ENCODE measurements around the gene BBS9. TPM values are rescaled to one million over a fixed set of nuclear protein-coding genes. Genes with fewer than 3 reads are reported as not detected.

The BBS9 gene
- polyA plus RNA-seq, 1 donor = 15.2 TPM

DNA sequence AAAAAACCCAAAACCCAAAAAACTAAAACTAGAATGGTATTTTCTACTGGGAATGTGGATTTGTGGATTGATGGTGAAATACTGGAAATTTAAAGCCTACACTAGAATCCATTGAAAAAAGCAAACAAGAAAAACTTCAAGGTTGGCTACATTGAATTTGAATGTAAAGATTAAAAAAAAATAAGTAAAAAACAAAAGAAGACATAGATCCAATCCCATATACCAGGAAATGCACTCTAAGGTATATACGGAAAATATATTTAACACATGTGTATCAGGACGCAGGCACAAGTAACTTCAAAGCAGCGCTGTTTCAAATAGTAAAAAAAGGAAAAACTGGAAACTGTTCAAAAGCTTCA lies 754 bp upstream of the BBS9 start:
- no peak for DNase-seq

DNA sequence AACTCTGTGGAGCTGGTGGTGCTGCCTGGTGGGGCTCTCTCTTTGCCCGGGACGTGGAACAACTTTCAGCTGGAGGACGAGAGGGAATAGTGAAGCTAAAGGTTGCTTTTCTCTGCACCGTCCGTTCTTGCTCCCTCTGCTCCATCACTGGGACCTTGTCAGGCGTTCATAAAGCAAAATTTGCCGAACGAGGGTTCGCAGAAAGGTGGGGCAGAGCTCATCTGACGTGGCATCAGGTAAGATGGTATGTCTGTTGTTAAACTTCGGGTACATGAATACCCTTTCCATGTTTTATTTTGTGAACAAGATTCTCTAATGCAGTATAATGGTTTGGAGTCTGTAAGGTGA lies 416 bp downstream of the BBS9 start:
- DNase-seq = no peak

DNA sequence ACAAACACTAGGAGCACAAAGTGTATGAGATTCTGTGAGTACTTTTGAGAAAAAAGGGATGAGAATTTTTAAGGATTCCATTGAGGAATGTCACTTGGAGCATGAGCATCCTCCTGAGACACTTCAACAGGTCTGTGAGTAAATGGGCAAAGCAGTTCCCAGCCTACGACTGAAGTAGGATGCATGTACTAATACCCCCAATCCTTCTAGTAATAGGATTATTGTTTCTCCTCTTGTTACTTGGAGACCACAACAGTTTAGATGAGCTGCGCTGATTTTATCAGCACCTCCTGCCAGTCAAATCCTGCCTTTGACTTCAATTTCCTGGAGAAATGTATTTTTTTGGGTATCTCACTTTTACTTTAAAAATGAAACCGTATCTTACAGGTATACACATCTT lies 820 bp downstream of the BBS9 start:
- DNase-seq = no peak

DNA sequence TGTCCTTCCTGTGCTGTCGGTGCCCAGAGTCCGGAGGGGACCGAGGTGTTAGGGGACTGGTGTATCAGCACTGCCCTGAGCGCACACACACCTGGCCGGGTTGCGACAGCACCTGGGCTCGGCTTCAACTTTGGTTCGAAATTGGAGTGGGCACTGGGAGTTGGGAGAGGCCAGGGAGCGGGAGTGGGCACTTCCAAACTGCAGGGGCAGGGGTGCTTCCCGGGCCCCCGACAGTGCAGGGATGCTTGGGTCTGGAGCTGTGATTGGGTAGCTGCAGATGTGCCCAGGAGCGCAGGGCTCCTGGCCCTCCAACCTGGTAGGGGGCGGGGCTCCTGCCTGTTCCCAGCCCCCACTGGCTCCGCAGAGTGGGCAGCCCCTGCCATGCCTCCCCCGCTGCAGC lies 7.7 kb downstream of the BBS9 start:
- no peak for DNase-seq

DNA sequence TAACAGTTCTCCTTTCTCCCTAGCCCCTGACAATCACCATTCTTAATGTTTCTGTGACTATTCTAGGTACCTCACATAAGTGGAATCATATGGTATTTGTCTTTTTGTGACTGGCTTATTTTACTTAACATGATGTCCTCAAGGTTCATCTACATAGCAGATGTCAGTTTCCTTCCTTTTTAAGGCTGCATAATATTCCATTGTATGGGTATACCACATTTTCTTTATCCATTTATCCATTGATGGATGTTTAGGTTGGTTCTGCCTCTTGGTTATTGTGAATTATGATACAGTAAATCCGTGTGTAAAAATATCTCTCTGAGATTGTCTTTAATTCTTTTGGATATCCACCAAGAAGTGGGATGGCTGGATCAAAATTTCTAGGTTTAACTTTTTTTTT lies 13.2 kb downstream of the BBS9 start:
- no peak for DNase-seq

DNA sequence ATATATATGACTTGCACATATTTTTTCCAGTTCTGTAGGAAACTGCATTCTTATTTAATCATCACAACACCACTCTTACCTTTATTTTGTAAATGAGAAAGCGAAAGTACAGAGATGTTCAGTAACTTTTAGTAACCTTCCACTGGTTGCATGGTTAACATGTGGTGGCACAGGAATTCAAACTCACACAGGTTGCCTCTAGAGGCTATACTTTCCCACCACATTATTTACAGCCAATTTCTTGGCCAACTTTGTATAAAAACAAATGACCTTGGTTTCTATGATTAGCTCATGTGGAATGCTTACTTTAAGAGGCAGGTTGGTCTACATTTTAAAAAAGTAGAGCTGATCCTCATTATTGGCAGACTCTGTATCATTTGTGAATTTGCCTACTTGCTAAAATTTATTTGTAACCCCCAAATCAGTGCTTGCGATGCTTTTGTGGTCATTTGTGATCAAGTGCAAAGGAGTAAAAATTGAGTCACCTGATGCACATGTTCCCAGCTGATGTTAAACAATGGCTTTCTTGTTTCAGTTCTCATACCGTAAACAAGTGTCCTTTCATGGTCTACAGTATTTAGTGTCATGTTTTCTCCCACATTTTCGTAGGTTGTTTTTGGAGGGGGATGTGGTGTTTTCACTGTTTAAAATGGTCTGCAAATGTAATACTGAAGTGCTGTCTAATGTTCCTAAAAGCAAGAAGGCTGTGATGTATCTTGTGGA lies 14.8 kb downstream of the BBS9 start:
- DNase-seq = no peak

DNA sequence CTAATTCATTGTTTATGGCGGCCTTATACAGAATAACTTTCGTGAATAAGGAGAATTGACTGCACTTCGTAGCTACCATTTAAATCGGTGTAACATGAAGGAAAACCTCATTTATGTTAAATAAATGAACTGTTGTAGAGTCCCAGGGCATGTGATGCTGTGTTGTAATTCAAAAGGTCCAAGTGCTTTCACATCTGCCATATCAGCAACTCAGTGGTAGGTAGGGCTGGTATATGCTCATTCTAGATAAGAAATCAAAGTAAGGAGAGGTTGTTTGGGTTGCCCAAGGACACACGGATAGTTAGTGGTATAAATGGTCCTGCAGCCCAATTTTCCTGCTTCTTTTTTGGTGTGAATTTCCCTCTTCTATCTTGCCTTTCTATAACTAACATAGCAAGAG lies 15.8 kb downstream of the BBS9 start:
- no peak for DNase-seq

DNA sequence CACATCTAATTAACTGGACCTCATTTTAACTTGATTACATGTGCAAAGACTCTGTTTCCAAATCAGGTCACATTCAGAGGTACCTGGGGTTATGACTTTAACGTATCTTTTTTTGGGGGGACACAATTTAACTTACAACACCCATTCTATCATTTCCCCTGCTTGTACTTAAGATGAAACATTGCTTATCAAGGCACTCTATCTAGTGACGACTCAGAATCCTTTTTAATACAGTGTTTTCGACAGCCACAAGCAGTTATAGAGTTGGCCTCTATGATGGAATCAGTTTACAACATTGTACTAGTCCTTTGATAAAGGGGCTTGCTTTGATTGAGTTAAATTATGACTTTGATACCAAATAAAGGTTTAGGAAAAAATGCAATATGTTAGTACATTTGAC lies 22.7 kb downstream of the BBS9 start:
- no peak for DNase-seq

DNA sequence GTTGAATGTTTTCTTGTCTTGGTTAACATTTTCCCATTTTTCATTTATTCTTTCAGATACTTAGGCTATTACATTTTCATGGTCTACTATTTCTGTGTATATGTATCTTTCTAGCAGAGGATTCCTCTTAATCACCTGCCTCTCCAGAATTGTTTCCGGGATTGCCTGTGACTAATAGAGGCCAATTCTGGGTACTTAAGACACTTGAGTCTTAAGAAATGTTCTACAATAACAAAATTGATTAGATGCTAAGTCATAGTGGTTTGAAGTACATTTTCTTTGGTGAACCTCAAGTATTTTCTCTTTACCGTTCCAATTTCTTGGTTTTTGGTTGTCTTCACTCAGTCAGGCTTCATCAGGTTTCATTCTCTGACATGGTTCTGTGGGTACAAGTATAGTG lies 26.4 kb downstream of the BBS9 start:
- no peak for DNase-seq

DNA sequence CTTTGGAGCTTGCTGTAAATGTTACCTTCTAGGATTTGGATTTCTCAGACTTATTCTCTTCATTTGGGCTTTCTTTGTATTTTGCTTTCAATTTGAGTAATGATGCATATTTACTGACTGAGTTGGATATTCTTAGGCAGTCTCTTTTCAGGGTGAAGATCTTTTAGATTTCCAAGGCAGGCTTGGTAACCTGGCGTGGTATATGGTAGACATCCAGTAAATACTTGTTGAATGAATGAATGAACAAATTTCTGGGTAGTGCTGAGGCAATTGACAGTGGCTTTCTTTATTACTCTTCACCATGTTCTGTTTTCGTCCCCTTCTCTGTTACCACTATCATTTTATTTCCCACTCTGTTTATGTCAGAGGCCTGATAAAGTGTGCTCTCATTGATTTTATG lies 27.1 kb downstream of the BBS9 start:
- no peak for DNase-seq

DNA sequence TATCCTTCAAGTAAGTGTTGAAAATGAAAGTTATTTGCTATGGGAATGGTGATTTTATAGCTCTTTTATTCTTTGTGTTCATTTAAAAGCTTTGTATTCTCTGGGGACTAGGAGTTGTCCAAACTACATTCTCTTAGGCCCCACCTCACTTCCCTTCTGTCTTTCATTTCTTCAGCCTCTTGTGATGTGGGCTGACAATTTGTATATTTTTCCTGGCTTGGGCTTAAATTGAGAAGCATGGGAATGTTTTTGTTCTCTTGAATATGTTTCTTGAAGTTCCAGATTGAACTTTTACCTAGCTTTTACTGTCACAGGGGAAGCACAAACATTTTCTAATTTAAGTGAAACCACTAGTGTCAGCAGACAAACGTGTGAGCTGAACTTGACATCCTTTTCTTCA lies 27.9 kb downstream of the BBS9 start:
- DNase-seq = peak; percentile 15

DNA sequence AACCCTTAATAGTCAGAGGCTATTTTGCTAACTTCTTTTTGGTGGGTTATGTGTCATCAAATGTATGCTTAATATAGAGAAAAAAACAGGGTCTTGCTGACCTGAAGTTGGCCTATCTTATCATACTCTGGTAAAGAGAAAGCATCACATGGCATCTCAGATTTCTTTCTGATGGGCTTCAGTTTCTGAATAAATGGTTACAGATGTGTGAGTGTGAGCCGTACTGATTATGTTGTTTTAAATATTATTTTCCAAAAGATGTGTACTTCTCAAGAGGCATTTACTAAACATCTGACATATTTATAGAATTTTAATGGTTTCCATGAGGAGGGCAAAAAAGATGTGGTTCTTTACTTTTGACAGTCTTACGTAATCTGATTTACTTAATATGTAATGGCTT lies 28.4 kb downstream of the BBS9 start:
- no peak for DNase-seq

DNA sequence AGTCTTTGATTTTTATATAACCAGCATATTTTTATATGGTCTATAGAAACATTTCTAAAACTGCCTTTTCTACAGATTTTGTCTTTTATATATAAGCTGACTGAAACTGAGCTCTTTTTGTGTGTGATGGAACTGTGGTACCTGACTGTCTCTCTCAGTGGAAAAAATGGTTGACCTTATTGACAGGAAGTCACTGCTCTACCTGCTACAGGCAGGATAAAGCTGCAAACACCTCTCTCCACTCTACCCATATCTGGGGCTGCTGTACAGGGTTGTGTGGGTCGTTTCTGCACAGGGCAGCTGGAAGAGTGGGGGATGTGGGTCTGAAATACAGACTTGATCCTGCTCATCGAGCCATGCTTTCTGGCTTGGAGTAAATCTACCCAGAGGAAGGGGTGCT lies 48.5 kb downstream of the BBS9 start:
- DNase-seq = no peak

DNA sequence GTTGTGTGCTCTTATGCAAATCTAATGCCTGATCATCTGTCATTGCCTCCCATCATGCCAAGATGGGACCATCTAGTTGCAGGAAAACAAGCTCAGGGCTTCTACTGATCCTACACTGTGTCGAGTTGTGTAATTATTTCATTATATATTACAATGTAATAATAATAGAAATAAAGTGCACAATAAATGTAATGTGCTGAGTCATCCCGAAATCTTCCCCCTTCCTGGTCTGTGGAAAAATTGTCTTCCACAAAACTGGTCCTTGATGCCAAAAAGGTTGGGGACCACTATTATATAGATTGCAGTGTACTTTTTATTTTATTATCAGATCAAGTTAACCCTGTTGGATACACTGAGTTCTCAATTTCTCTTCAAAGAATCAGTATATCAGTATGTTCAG lies 50.2 kb downstream of the BBS9 start:
- no peak for DNase-seq

DNA sequence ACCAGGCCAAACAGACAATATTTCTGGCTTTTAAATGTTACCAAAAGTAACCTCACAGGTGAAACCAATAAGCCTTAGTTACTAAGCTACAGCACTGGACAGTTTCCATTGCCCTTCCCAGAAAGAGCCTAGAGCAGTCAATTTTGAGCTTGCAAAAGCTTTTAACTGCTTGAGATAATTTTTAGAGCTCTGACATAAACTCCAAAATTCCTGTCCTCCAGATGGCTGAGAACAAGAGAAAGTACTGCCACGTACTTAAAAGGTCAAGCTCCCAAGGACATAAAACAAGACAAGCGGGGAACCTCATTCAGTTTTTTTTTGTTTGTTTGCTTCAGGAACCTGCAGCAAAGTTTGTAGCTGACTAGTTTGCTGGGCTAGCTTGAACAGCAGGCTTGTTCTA lies 54.1 kb downstream of the BBS9 start:
- DNase-seq = no peak

DNA sequence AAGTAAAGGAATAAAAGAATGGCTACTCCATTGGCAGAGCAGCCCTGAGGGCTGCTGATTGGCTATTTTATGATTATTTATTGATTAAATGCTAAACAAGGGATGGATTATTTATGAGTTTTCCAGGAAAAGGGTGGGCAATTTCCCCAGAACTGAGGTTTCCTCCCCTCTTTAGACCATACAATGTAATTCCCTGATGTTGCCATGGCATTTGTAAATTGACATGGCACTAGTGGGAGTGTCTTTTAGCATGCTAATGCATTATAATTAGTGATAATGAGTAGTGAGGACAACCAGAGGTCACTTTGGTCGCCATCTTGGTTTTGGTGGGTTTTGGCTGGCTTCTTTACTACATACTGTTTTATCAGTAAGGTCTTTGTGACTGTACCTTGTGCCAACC lies 55.5 kb downstream of the BBS9 start:
- DNase-seq = no peak

DNA sequence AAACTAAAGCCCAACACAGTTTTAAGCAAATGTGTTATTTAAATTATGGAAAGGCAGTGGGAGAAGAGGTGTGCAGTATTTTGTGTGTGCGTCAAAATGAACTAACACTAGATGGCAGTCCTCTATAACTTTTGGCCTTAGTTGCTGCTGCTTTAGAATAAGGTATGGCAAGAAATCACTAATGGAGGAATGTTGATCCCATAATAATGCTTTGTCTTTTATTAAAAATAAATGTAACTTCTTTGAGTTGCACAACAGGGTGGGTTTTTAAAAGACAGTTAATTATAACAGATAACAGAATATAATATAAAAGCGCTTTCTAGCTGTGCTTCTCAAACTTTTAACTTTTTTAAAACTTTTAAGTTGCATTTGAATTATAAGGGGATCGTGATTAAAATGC lies 56.4 kb downstream of the BBS9 start:
- DNase-seq = peak; percentile 62

DNA sequence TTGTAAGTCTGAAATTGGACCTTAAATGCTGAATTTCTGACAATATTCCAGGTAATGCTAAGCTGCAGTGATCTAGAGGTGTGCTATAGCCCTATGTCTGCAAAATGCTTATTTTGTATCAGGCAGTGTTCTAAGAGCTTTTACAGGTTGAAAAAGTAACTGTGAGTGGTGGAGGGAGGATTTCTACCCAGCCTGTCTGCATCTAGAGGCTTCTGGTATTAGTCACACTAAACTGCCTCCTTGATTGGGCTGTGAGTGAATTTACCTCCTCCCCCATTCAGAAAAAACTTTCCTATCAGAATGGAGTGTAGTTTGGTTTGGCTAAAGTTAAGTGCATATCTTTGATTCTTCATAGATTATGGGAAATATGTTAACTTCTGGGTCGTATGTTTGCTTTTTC lies 56.8 kb downstream of the BBS9 start:
- DNase-seq = no peak

DNA sequence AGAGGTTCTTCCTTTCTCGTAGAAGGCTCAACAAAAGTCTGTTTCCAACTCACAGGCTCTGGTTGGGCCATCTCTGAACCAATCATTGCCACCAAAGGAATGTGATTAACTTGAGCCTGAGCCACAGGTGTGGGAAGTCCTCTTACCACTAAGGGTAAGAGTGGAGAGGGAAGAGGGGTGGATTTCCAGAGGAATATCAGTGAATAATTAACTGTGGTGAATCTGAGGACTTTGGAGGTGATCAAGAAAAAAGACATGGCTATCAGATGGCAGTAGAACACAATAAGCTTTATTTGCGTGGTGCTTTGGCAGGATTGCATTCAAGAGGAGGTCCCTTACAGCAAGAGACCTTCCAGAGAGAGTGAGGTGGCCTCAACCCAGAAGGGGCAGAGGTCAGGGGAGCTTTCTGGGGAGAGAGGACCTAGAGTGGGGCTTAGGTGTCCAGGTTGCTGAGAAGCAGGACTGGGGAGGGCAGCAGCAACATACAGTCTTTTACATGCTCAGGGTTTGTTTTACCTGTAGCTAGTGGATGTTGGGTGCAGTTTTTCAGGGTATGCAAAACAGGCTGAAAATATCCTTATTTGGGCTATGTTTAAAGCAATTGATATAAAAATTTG lies 61.4 kb downstream of the BBS9 start:
- DNase-seq = no peak

DNA sequence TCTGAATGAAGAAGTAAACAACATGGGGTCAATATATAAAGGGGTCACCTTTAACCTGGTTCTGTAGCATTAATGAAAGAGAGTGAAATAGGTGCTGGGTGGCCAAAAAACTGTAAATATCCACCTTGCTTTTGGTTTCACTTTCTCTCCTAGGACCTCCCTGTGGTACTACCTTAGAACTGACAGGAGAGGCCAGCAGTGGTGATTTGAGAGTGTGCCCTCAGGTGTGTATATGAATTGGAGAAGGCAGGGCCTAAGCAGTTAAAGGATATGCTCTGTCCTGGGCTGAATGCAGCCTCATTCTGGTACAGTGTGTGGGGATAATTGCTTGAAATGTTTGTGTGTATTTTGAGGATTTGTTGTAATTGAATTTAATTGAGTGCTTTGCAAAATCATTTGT lies 62.0 kb downstream of the BBS9 start:
- no peak for DNase-seq

DNA sequence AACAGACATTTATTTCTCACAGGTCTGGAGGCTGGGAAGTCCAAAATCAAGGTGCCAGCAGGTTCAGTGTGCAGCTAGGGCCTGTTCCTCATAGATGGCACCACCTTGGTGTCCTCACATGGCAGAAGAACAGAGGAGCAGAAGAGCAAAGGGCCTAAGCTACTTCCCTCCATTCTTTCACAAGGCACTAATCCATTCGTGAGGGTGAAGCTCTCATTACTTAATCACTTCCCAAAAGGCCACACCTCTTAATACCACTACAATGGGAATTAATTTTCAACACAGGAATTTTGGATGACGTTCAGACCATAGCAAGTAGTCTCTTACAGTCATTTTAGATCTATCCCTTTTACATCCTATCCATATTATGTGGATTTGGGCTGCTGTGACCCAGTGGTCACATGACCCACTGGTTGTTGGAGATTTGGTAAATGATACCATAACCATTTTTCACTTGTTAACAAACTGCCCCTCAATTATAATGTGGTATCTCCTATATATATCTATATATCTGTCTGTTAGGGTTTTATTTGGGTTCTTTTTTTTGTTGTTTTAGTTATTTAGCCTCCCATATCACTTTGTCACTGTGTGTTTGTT lies 63.4 kb downstream of the BBS9 start:
- no peak for DNase-seq

DNA sequence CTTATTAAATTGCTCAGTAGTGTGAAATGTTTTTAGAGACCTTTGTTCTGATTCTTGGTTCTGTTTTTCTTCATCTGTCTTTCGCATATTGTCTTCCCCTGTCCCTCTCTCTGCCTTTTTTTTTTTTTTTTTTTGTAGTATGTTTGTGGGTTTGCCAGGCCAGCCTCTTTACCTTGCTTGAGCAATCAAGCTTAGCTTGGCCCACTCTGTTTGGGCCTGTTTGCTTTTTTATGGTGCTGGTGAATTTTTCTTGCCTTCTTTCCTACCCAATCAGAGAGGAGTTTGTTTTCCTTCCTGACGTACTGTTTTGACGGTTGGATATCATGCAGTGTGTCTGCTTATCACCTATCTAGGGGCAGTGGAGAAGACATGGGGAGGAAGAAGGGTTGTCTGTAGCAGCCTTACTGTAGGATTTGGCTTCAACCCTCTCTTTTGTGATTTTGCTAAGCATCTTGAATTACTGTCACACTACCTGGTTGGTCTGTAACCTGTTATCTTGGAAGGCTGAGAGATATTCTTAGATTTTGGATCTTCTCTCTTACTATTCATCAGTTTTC lies 64.0 kb downstream of the BBS9 start:
- no peak for DNase-seq

DNA sequence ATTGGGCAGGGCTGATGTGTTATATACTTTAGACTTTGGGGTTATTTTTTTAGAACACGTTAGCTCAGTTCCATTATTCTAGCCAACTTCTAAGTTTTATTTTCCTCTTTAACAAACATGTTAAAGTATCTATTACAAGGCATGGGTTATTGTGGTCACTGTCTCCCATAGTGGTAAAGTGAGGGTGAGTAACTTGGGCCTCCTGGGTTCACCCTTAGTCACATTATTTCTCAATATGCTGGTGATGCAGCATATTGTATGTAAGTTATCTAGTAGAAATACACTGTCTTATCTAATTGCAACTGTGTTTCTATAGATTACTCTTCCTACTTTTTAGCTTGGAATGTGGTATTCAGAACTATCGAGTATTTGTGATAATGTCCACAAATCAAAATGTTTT lies 65.9 kb downstream of the BBS9 start:
- DNase-seq = no peak

DNA sequence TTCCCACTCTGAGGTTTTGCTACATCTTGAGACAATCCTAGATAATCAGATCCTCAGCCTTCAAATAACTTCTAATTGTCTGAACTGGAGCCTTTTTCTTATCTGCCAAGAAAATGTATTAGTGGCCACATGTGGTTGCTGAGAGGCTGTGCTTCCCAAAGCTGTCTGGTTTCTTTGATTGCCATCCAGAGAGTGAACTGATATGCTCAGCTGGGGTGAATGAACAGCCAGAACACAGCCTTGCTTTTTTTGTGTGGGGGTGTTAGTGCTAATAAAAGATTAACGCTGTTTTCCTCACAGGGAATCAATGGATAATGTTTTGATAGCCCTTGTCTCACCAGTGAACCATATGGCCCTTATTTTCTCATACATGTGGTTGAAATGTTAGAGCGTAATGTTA lies 66.9 kb downstream of the BBS9 start:
- no peak for DNase-seq
